Measurements from ENCODE around the gene EHD1. TPM values are rescaled to one million over a fixed set of nuclear protein-coding genes. Genes with fewer than 3 reads are reported as not detected.

The EHD1 gene
- total and polyA plus RNA-seq, 2 of the 8 experiments (the other 6 are each of a cell fraction or from before 2014, with no cell fraction given), result 31.5 to 42.9 TPM

GRCh38 chr11:64915376-64915887 is 37.0 kb upstream of the EHD1 start:
- no peak overlapping the region for H2AK5ac ChIP-seq (ENCODE audit: low read depth, low read length)
- no peak overlapping the region for H3K18ac ChIP-seq (ENCODE audit: extremely low read depth, low read length)
- no peaks in the 10 kb centered on the region for H3K79me2 ChIP-seq (ENCODE audit: control insufficient read depth in 1 of 2, insufficient read depth in 2 of 2, low read length in 2 of 2)
- H4K8ac ChIP-seq (ENCODE audit: extremely low read depth, insufficient read depth, low read length), result 0 out of 2 replicates have a peak overlapping the region, but pooled peaks have one; percentile 87
- H4K20me1 ChIP-seq (replicated peaks in 1 of 2; ENCODE audit: control insufficient read depth in 1 of 2, insufficient read depth in 2 of 2, low read length in 2 of 2), result peaks cover 2% of the 10 kb centered on the region in 2 experiments
- H3K23ac ChIP-seq (ENCODE audit: insufficient read length), result no peak overlapping the region
- H3K4me3 ChIP-seq (ENCODE audit: extremely low read depth in 1 of 4, insufficient read depth in 2 of 4, low read depth in 3 of 4, low read length in 4 of 4), result no peak overlapping the region
- FAIRE-seq, result no peak
- no peak overlapping the region for H2AFZ ChIP-seq (ENCODE audit: low read length)
- H3K9ac ChIP-seq (replicated peaks in 1 of 4; ENCODE audit: extremely low read depth in 1 of 4, low read depth in 3 of 4, low read length in 3 of 4), result peak overlapping the region in 2 of 4 experiments; percentile 82 to 90; a peak in 3 of 7 replicates
- 0 out of 2 replicates have a peak, but pooled peaks cover 3% of the 10 kb centered on the region for H3K79me1 ChIP-seq (ENCODE audit: low read depth, low read length)
- no peaks in the 10 kb centered on the region for H3K9me3 ChIP-seq (ENCODE audit: insufficient read depth in 2 of 2, low read depth in 1 of 2, low read length in 1 of 2)
- no peak overlapping the region for H3K14ac ChIP-seq (ENCODE audit: insufficient read length)
- no peak for TF ChIP-seq MAFK (IDR thresholded peaks at IDR 0.05; ENCODE audit: low read depth, low read length)
- no peak for TF ChIP-seq TCF12 (IDR thresholded peaks at IDR 0.05; ENCODE audit: low read depth, low read length)
- TF ChIP-seq RBBP5 (IDR thresholded peaks at IDR 0.05; ENCODE audit: borderline replicate concordance, low read depth, low read length), result no peak
- no peak for TF ChIP-seq YY1 (IDR thresholded peaks at IDR 0.05; ENCODE audit: low read depth, low read length)
- TF ChIP-seq ATF3 (IDR thresholded peaks at IDR 0.05; ENCODE audit: insufficient read depth, low read depth, low read length), result no peak
- TF ChIP-seq EP300 (IDR thresholded peaks at IDR 0.05; ENCODE audit: borderline replicate concordance in 1 of 2, low read depth in 2 of 2, low read length in 2 of 2), result no peak
- TF ChIP-seq JUND (IDR thresholded peaks at IDR 0.05; ENCODE audit: low read length), result no peak
- no peak for TF ChIP-seq SRF (IDR thresholded peaks at IDR 0.05; ENCODE audit: low read depth, low read length)
- no peak overlapping the region for H2BK12ac ChIP-seq (ENCODE audit: low read depth, low read length)
- peaks cover 4 to 8% (median 7%) of the 10 kb centered on the region in 4 experiments; a peak in 5 of 8 replicates for H3K36me3 ChIP-seq (ENCODE audit: control insufficient read depth in 2 of 4, insufficient read depth in 4 of 4, low read length in 3 of 4)
- peaks cover 0 to 11% (median 4%) of the 10 kb centered on the region in 4 experiments; a peak in 5 of 7 replicates for H3K4me1 ChIP-seq (replicated peaks in 1 of 4; ENCODE audit: control insufficient read depth in 3 of 4, insufficient read depth in 4 of 4, low read length in 3 of 4)
- H4K91ac ChIP-seq (replicated peaks; ENCODE audit: insufficient read length, low read length), result no peak overlapping the region
- peaks cover 13% of the 10 kb centered on the region for H3K23me2 ChIP-seq (ENCODE audit: low read depth, low read length)
- no peak overlapping the region for H3K27ac ChIP-seq (ENCODE audit: low read depth, low read length)
- H3K27me3 ChIP-seq (replicated peaks in 1 of 4; ENCODE audit: control insufficient read depth in 3 of 4, extremely low read depth in 1 of 4, insufficient read depth in 3 of 4, low read length in 3 of 4), result no peaks in the 10 kb centered on the region
- H2BK5ac ChIP-seq (ENCODE audit: low read depth, low read length), result no peak overlapping the region
- H2BK20ac ChIP-seq (ENCODE audit: low read length), result no peak overlapping the region
- no peak overlapping the region for H2BK15ac ChIP-seq (ENCODE audit: low read length)
- ChIA-PET CTCF (ENCODE audit: partially characterized antibody) (interaction anchor here (0.5 to 1.9 kb wide), 16 partner anchors 15 to 775 kb away, joined by 3 to 7 read pairs (median 3); partner anchors contain the start of genes ARL2 and BATF2), POLR2A (ENCODE audit: partially characterized antibody) (interaction anchor here (1.4 kb wide), 1 partner anchor 16 kb away, joined by 3 read pairs; no protein-coding TSS in a partner anchor)
- no peak overlapping the region for H2BK120ac ChIP-seq (replicated peaks; ENCODE audit: low read depth, low read length)
- H3K4me2 ChIP-seq (ENCODE audit: insufficient read depth in 1 of 2, low read depth in 2 of 2, low read length in 2 of 2), result peak overlapping the region; percentile 88 to 98; a peak in 2 of 4 replicates
- 80% methylated on average over 7 of the region's 7 CpGs; no CpG with 5 or more reads in 1 of the 2 experiments for WGBS, 2 experiments (ENCODE audit: extremely low coverage in 1 of 2, insufficient coverage in 1 of 2, insufficient read length in 1 of 2, insufficient replicate concordance in 2 of 2, low coverage in 1 of 2, low lambda C conversion rate in 2 of 2, missing lambda C conversion rate in 1 of 2)
- H4K5ac ChIP-seq (ENCODE audit: insufficient read length, low read depth, low read length), result no peak overlapping the region
- no peak overlapping the region for H3K4ac ChIP-seq (replicated peaks; ENCODE audit: insufficient read length, low read depth, low read length)
- no peak for DNase-seq (ENCODE audit: low read depth in 1 of 2, low spot score in 2 of 2)
- H3K56ac ChIP-seq (replicated peaks; ENCODE audit: insufficient read length, low read depth, low read length), result no peak overlapping the region
